ENCODE data around the gene NRP1. TPM values are rescaled to one million over a fixed set of nuclear protein-coding genes. Genes with fewer than 3 reads are reported as not detected.
A peak's percentile ranks its signal among the peaks of the same experiment; 100 is the strongest.

The NRP1 gene
- polyA plus RNA-seq, 3 donors, result 149 to 166 (median 158) TPM

GRCh38 chr10:33295851-33296250 lies 38.6 kb downstream of the NRP1 start:
- no peak for DNase-seq

- no peak for DNase-seq
Observed at GRCh38 chr10:33293531-33294170, 40.8 kb downstream of the NRP1 start.

GRCh38 chr10:33293076-33293475 lies 41.4 kb downstream of the NRP1 start:
- no peak for DNase-seq

GRCh38 chr10:33291053-33291592 lies 43.3 kb downstream of the NRP1 start:
- no peak for DNase-seq

GRCh38 chr10:33290321-33291052 lies 44.0 kb downstream of the NRP1 start:
- DNase-seq, result no peak

GRCh38 chr10:33289776-33290175 lies 44.7 kb downstream of the NRP1 start:
- no peak for DNase-seq

- no peak for DNase-seq
Observed at GRCh38 chr10:33288127-33288526, 46.3 kb downstream of the NRP1 start.

- no peak for DNase-seq
Observed at GRCh38 chr10:33287112-33287511, 47.4 kb downstream of the NRP1 start.

- DNase-seq, result no peak
Observed at GRCh38 chr10:33286157-33286934, 48.1 kb downstream of the NRP1 start.

GRCh38 chr10:33284945-33285344 lies 49.5 kb downstream of the NRP1 start:
- no peak for DNase-seq

- DNase-seq, result no peak
Observed at GRCh38 chr10:33279811-33280602, 54.5 kb downstream of the NRP1 start.

GRCh38 chr10:33279276-33279675 lies 55.2 kb downstream of the NRP1 start:
- DNase-seq, result no peak

- no peak for DNase-seq
Observed at GRCh38 chr10:33278198-33278597, 56.3 kb downstream of the NRP1 start.

GRCh38 chr10:33277135-33277536 lies 57.3 kb downstream of the NRP1 start:
- no peak for DNase-seq

- no peak for DNase-seq
Observed at GRCh38 chr10:33276282-33276923, 58.1 kb downstream of the NRP1 start.

GRCh38 chr10:33274096-33274785 lies 60.2 kb downstream of the NRP1 start:
- no peak for DNase-seq

GRCh38 chr10:33273295-33274002 lies 61.0 kb downstream of the NRP1 start:
- peak; percentile 42 for DNase-seq

- DNase-seq, result no peak
Observed at GRCh38 chr10:33272635-33273034, 61.8 kb downstream of the NRP1 start.

- DNase-seq, result peak; percentile 26
Observed at GRCh38 chr10:33271969-33272583, 62.4 kb downstream of the NRP1 start.

All from renal pelvis (tissue), 4 donors.